Esophagus muscularis mucosa (tissue), 3 donors: Measurements from ENCODE around the gene RIOK1.

Source experiments
- POLR2A ChIP-seq: fragments of 450-650 bp; IDR thresholded peaks from one replicate; pipeline ENCODE4 v1.6.1; 2017; ENCODE audit warnings: antibody characterized with exemption, moderate library complexity, mild to moderate bottlenecking, low read depth
- TF ChIP-seq, protein P1 (sequence below), 3 experiments: fragments of 200-600 bp in 2 of 3; fragments of 450-650 bp in 1 of 3; sonication (generic) in 2 of 3; IDR thresholded peaks; one replicate each; pipeline ENCODE4 v1.5.1; 2017 to 2019; ENCODE audit warnings: antibody characterized with exemption in 3 of 3, mild to moderate bottlenecking in 2 of 3, moderate library complexity in 1 of 3

DNA sequence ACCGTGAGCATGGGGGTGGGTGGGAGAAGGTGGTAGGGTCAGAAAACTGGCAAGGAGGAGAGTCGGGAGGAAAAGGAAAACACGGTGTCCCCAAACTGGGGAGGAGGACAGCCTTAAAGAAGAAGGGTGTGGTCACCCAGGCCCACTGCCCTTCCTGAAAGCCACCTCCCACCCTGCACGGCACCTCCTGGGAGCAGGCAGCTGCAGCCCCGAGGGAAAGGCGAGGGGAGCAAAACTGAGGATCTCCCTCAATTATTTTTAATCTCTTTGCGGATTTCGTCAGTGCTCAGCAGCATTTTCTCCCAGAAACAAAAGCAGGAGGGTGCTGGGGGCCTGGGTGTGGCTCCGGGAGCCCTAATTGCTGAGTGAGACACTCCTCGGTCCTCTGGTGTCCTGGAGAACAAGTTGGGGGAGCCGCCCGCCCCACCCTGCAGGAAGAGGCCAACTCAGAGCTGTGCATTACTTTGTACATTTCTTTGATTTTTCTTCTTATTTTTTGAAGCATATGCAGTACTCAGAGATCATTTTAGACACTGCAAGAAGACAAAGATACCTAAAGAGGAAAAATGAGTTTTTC, 56.4 kb downstream of the RIOK1 start:
- TF ChIP-seq, protein P1, sequence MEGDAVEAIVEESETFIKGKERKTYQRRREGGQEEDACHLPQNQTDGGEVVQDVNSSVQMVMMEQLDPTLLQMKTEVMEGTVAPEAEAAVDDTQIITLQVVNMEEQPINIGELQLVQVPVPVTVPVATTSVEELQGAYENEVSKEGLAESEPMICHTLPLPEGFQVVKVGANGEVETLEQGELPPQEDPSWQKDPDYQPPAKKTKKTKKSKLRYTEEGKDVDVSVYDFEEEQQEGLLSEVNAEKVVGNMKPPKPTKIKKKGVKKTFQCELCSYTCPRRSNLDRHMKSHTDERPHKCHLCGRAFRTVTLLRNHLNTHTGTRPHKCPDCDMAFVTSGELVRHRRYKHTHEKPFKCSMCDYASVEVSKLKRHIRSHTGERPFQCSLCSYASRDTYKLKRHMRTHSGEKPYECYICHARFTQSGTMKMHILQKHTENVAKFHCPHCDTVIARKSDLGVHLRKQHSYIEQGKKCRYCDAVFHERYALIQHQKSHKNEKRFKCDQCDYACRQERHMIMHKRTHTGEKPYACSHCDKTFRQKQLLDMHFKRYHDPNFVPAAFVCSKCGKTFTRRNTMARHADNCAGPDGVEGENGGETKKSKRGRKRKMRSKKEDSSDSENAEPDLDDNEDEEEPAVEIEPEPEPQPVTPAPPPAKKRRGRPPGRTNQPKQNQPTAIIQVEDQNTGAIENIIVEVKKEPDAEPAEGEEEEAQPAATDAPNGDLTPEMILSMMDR (IDR thresholded peaks at IDR 0.05): no peak
- no peak for TF ChIP-seq POLR2A
